ENCODE results near the gene OCA2. TPM values are rescaled to one million over a fixed set of nuclear protein-coding genes. Genes with fewer than 3 reads are reported as not detected.
A peak's percentile ranks its signal among the peaks of the same experiment; 100 is the strongest.

Gene OCA2
- total and polyA plus RNA-seq, 11 donors: 0.04 to 0.10 (median 0.07) TPM; not detected in 8

- Histone ChIP-seq H3K27me3 (no peaks in the 10 kb centered on the region), H3K4me3 (no peak overlapping the region), H3K27ac (no peak overlapping the region), H3K4me1 (no peaks in the 10 kb centered on the region), H3K9me3 (no peaks in the 10 kb centered on the region), H3K36me3 (no peaks in the 10 kb centered on the region)
- WGBS, 4 donors: 83 to 87% (median 85%) methylated on average over 19 to 24 of the region's 24 CpGs
- TF ChIP-seq, protein P1, sequence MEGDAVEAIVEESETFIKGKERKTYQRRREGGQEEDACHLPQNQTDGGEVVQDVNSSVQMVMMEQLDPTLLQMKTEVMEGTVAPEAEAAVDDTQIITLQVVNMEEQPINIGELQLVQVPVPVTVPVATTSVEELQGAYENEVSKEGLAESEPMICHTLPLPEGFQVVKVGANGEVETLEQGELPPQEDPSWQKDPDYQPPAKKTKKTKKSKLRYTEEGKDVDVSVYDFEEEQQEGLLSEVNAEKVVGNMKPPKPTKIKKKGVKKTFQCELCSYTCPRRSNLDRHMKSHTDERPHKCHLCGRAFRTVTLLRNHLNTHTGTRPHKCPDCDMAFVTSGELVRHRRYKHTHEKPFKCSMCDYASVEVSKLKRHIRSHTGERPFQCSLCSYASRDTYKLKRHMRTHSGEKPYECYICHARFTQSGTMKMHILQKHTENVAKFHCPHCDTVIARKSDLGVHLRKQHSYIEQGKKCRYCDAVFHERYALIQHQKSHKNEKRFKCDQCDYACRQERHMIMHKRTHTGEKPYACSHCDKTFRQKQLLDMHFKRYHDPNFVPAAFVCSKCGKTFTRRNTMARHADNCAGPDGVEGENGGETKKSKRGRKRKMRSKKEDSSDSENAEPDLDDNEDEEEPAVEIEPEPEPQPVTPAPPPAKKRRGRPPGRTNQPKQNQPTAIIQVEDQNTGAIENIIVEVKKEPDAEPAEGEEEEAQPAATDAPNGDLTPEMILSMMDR (IDR thresholded peaks at IDR 0.05): no peak
- TF ChIP-seq POLR2A (IDR thresholded peaks at IDR 0.05): no peak
- ATAC-seq: peak in 1 of 4 donors; percentile 45
- intact Hi-C loops (cut with DNase I): no loop called here
- no peak for DNase-seq
These were observed 94.7 kb downstream of the OCA2 start for GRCh38 chr15:28004143-28005003.

DNA sequence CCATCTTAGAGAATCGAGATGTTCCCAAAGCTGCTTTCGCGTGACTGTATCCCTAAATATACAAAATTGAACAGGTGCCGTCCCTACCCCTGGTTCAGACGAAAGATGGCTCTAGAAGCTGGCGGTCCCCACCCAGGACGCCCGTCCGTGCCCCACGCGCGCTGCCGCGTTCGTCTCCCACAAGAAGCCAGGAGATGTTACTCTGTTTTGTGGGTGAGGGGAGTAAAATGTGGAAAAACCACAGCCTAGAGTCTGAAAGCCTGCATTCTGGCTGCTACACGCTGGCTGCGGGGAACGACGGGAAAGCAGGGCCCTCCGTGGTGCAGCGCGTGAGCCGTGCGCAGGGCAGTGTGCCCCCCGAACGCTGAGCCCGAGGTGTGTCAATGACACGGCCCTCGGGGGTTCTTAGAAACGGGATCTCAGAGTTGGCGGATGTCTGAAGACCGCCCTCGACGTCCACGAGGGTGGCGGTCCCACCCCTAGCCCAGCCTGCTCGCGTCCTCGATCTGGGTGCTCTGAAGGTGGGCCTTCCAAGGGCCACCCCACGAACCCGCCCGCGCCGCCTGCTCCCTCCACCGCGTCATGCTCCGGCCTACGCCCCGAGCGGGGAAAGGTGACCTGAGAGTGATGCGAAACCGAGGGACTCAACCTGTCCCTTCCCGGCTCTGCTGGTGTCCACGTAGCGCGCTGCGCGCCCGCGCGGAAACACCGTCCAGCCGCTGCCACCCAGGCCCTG, 95.6 kb downstream of the OCA2 start:
- H3K27me3 ChIP-seq: no peaks in the 10 kb centered on the region
- no peak for ATAC-seq
- H3K4me3 ChIP-seq: no peak overlapping the region
- intact Hi-C loops (cut with DNase I): no loop called here
- no peaks in the 10 kb centered on the region for H3K36me3 ChIP-seq
- TF ChIP-seq POLR2A (IDR thresholded peaks at IDR 0.05): no peak
- TF ChIP-seq, protein P1 (IDR thresholded peaks at IDR 0.05): no peak
- no peak overlapping the region for H3K27ac ChIP-seq
- 95 to 96% (median 96%) methylated on average over 59 to 63 of the region's 63 CpGs for WGBS, 4 donors
- no peaks in the 10 kb centered on the region for H3K4me1 ChIP-seq
- DNase-seq: no peak
- no peaks in the 10 kb centered on the region for H3K9me3 ChIP-seq

DNA sequence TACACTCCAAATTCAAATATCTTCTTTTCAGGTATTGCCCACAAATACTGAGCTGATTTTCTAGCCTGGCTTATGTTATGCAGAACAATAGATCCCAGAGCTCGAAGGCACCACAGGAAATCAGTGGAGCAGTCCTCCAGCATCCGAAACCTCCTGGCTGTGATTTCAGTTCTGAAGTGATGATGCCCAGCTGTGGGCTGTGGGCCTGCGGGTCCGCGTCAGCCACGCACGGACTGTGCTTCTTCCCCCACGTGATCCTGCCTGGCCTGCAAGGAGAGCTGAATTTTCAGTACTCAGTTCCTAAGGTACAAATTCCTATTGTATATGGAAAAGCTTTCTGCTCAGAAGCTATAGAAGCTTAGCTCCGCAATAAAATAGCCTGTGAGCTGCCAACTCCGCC, 96.2 kb downstream of the OCA2 start:
- Histone ChIP-seq H3K4me3 (no peak overlapping the region), H3K9me3 (no peaks in the 10 kb centered on the region)
- TF ChIP-seq POLR2A (IDR thresholded peaks at IDR 0.05): no peak
- TF ChIP-seq, protein P1 (IDR thresholded peaks at IDR 0.05): no peak

DNA sequence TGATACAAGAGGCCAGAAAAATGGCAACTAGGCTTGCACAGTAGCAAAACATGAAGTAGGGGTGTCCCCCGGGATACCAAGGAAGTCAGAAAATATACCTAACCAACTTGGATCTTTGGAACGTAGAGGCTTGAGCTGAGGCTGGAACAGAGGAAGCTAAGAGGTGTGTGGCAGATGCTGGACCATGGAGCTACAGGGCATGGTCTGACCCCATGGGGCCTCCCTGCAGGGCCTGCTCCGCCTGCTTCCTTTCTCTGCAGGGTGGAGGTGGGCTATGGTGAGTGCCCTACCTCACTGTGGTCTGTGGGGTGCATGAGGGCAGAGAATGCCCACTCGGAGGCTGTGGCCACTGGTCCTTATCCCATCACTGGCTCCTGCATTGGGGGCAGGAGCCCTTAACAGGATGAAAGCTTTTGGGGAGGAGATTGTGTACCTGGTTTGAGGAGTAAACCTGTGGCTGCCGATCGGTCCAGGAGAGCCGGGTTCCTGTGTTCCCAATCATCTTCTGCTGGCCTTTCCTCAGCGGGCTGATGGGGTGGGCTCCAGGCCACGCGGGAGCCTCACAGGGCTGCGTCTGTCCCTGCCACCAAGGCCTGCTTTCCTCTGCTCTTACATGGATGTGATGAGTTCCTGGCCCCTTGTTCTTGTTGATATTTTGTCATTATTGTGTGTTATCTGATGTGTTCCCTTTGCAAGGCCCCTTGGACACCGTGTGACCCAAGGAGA, 96.8 kb downstream of the OCA2 start:
- intact Hi-C loops (cut with DNase I): no loop called here
- DNase-seq (no peak), ATAC-seq (no peak)
- 80 to 89% (median 85%) methylated on average over 12 of the region's 12 CpGs for WGBS, 4 donors
- Histone ChIP-seq H3K27me3 (no peaks in the 10 kb centered on the region), H3K27ac (no peak overlapping the region), H3K36me3 (no peaks in the 10 kb centered on the region), H3K9me3 (no peaks in the 10 kb centered on the region), H3K4me1 (no peaks in the 10 kb centered on the region), H3K4me3 (no peak overlapping the region)
- TF ChIP-seq, protein P1 (IDR thresholded peaks at IDR 0.05): no peak
- no peak for TF ChIP-seq POLR2A (IDR thresholded peaks at IDR 0.05)

More for the DNA sequence above, 96.2 kb downstream of the OCA2 start:
- H3K27me3 ChIP-seq: no peaks in the 10 kb centered on the region
- no peaks in the 10 kb centered on the region for H3K36me3 ChIP-seq
- ATAC-seq (no peak), DNase-seq (no peak)
- WGBS, 4 donors: 71 to 79% (median 77%) methylated on average over 10 of the region's 10 CpGs
- intact Hi-C loops (cut with DNase I): no loop called here
- H3K27ac ChIP-seq: no peak overlapping the region
- H3K4me1 ChIP-seq: no peaks in the 10 kb centered on the region

All from heart left ventricle (tissue), 16 donors.